PC-9 (cell line): ENCODE data around the gene CIZ1.

Source experiments
- CTCF ChIP-seq: fragments of 200-600 bp; sonication (generic); conservative IDR thresholded peaks from 2 replicates; pipeline ENCODE4 v1.6.1; 2017; ENCODE audit warnings: mixed run types, antibody characterized with exemption, mild to moderate bottlenecking, moderate library complexity
- EZH2 ChIP-seq: fragments of 200-600 bp; sonication (generic); IDR thresholded peaks from 2 replicates; pipeline ENCODE4 v1.8.0; 2017; ENCODE audit warnings: antibody characterized with exemption, low read depth

DNA sequence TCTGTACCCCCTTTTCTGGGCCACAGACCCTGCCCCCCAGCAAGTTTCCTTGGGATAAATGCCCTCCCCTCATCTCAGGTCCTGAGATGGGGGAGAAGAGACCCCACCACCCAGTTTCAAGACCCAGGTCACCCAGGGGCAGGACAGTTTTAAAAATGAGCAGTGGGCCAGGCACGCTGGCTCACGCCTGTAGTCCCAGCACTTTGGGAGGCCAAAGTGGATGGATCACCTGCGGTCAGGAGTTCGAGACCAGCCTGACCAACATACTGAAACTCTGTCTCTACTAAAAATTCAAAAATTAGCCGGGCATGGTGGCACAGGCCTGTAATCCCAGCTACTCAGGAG, 69.9 kb downstream of the CIZ1 start:
- TF ChIP-seq CTCF (no peak), EZH2 (no peak)
